NB4 (cell line): ENCODE measurements around the gene HMGCLL1.

ENCODE experiments used
- CTCF ChIP-seq: IDR thresholded peaks from one replicate; pipeline ENCODE4 v1.5.1; 2012; ENCODE audit warnings: low read depth, low read length
- MYC ChIP-seq: IDR thresholded peaks from 2 replicates; pipeline ENCODE4 v1.6.1; 2011; ENCODE audit warnings: low read depth, low read length
- POLR2A ChIP-seq: IDR thresholded peaks from 2 replicates; pipeline ENCODE4 v1.6.1; 2011; ENCODE audit warnings: mild to moderate bottlenecking; ENCODE audit not compliant: insufficient read length; ENCODE audit errors: extremely low read depth

DNA sequence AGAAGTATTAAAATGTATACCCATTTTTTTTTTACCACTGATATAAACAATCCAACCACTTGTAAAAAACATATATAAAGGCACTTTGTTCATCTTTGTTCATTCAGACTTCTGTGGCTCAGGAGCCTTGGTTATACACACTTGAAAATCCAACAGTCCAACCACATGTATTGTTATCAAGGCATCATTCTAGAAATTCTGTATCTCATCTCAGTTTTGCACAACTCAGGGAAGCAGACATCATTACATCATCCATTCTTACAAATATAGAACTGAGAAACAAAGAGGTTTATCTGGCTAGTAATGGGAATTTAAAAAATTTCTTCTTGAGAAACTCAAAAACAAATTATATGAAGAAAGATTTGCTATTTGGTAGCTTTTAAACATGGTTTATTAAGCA, 88.1 kb downstream of the HMGCLL1 start:
- TF ChIP-seq CTCF (no peak), POLR2A (no peak), MYC (no peak)
